Stomach (tissue), 9 donors: ENCODE data around the gene CFAP221. TPM values are rescaled to one million over a fixed set of nuclear protein-coding genes. Genes with fewer than 3 reads are reported as not detected.

ENCODE experiments used
- DNase-seq, 2 donors: peaks; one replicate each; pipeline versions ENCODE4 v3.0.0 to v3.0.0-alpha.2; 2013 to 2019
- H3K27ac ChIP-seq, 5 donors: fragments of 200-600 bp in 4 of 5; sonication (generic) in 4 of 5; one replicate each; pipeline ENCODE4 v1.5.1; 2013 to 2019; ENCODE audit warnings: mild to moderate bottlenecking in 1 of 5, moderate library complexity in 1 of 5
- H3K27me3 ChIP-seq, 3 donors: fragments of 200-600 bp; sonication (generic); one replicate each; pipeline ENCODE4 v1.5.1; 2017 to 2019; ENCODE audit warnings: mixed run types in 1 of 3
- H3K36me3 ChIP-seq, 4 donors: fragments of 200-600 bp; sonication (generic); 1 replicate in 3 of 4; 2 replicates in 1 of 4; pipeline ENCODE4 v1.5.1; 2016 to 2019
- H3K4me1 ChIP-seq, 4 donors: fragments of 200-600 bp; sonication (generic); one replicate each; pipeline ENCODE4 v1.5.1; 2016 to 2019
- H3K4me3 ChIP-seq, 4 donors: fragments of 200-600 bp; sonication (generic) in 3 of 4; one replicate each; pipeline ENCODE4 v1.5.1; 2016 to 2019; ENCODE audit warnings: mild to moderate bottlenecking in 1 of 4
- H3K9me3 ChIP-seq, 4 donors: fragments of 200-600 bp; sonication (generic); one replicate each; pipeline ENCODE4 v1.5.1; 2016 to 2019
- EP300 ChIP-seq: sonication (generic); formaldehyde crosslinking; IDR thresholded peaks from one replicate; pipeline ENCODE4 v1.6.1; 2017; ENCODE audit warnings: antibody characterized with exemption
- POLR2A ChIP-seq, 4 donors: fragments of 450-650 bp; IDR thresholded peaks; one replicate each; pipeline ENCODE4 v1.6.1; 2016; ENCODE audit warnings: antibody characterized with exemption in 4 of 4, control low read depth in 2 of 4, mild to moderate bottlenecking in 1 of 4, moderate library complexity in 1 of 4
- POLR2AphosphoS5 ChIP-seq, 3 donors: sonication (generic); formaldehyde crosslinking; IDR thresholded peaks; one replicate each; pipeline ENCODE4 v1.6.1; 2016; ENCODE audit warnings: antibody characterized with exemption in 3 of 3
- WGBS, 5 donors: extraction: QIAGEN DNeasy Blood & Tissue Kit in 3 of 5; methylation state at CpG; one replicate each; pipeline versions ENCODE4 v1.1.5 to v1.1.7; 2013 to 2018; 5-methylcytosine and 5-hydroxymethylcytosine counted together
- intact Hi-C: fragments of 100-400 bp; cut with DNase I; formaldehyde crosslinking; loops from one replicate; pipeline ENCODE4 v1.15.1; 2023; ENCODE audit warnings: low total_unique reads
- polyA plus RNA-seq, 3 donors: library from polyadenylated mRNA; stranded (reverse); fragments of 200-250 nt; gene quantifications; one replicate each; pipeline ENCODE4 v1.2.3, GENCODE V29; 2013
- total RNA-seq, 5 donors: library from RNA; depleted of rRNA; stranded (reverse); fragments of >200 nt; gene quantifications; one replicate each; pipeline versions ENCODE4 v1.1.0 to v1.2.3, GENCODE V29; 2014 to 2016
- TF ChIP-seq, protein P1 (sequence below), 7 experiments: fragments of 450-650 bp in 4 of 7; fragments of 200-600 bp in 3 of 7; sonication (generic) in 3 of 7; IDR thresholded peaks; one replicate each; pipeline ENCODE4 v1.5.1; 2016 to 2019; ENCODE audit warnings: antibody characterized with exemption in 7 of 7, control low read depth in 2 of 7, mild to moderate bottlenecking in 1 of 7
- donor health status: healthy with polysubstance abuse.
- donor health status: Bipolar disorder and iron deficiency.
- donor health status: healthy.

CFAP221 gene
- total and polyA plus RNA-seq, 8 donors: 0.31 to 15.1 (median 1.1) TPM; not detected in 2

DNA sequence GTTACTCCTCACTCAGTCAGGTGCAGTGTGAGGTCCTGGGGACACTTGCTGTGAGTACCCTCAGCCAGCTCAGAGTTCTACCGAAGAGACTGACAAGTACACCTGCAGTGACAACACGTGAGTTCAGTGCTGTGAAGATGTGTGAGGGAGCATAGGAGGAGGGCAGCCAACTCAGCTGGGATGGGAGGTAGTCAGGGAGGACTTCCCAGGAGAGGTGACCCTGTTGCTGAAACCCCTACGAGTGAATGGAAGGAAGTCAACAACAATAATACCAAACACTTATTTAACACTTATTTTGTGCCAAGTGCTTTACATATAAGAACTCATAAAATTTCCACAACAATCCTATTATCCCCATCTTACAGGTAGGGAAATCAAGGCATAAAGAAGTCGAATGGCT is 145.0 kb downstream of the CFAP221 start:
- H3K36me3 ChIP-seq: peaks cover 0 to 43% (median 40%) of the 10 kb centered on the region in 4 donors
- intact Hi-C loops: no loop called here
- H3K9me3 ChIP-seq: no peaks in the 10 kb centered on the region
- DNase-seq: peak in 1 of 2 donors; percentile 4
- TF ChIP-seq, protein P1, sequence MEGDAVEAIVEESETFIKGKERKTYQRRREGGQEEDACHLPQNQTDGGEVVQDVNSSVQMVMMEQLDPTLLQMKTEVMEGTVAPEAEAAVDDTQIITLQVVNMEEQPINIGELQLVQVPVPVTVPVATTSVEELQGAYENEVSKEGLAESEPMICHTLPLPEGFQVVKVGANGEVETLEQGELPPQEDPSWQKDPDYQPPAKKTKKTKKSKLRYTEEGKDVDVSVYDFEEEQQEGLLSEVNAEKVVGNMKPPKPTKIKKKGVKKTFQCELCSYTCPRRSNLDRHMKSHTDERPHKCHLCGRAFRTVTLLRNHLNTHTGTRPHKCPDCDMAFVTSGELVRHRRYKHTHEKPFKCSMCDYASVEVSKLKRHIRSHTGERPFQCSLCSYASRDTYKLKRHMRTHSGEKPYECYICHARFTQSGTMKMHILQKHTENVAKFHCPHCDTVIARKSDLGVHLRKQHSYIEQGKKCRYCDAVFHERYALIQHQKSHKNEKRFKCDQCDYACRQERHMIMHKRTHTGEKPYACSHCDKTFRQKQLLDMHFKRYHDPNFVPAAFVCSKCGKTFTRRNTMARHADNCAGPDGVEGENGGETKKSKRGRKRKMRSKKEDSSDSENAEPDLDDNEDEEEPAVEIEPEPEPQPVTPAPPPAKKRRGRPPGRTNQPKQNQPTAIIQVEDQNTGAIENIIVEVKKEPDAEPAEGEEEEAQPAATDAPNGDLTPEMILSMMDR (IDR thresholded peaks at IDR 0.05): no peak
- TF ChIP-seq POLR2A (IDR thresholded peaks at IDR 0.05): no peak
- TF ChIP-seq POLR2AphosphoS5 (IDR thresholded peaks at IDR 0.05): no peak
- no peak for TF ChIP-seq EP300
- no peaks in the 10 kb centered on the region for H3K27me3 ChIP-seq
- H3K27ac ChIP-seq: no peak overlapping the region
- H3K4me1 ChIP-seq: peaks cover under 1 to 7% (median under 1%) of the 10 kb centered on the region in 4 donors
- no peak overlapping the region for H3K4me3 ChIP-seq
- 74 to 92% (median 88%) methylated on average over 4 of the region's 4 CpGs for WGBS, 5 donors

- H3K27me3 ChIP-seq: no peaks in the 10 kb centered on the region
- H3K4me1 ChIP-seq: peaks cover 12 to 16% (median 13%) of the 10 kb centered on the region in 4 donors
- H3K27ac ChIP-seq: no peak overlapping the region
- no peak overlapping the region for H3K4me3 ChIP-seq
- H3K36me3 ChIP-seq: peaks cover 0 to 40% (median 36%) of the 10 kb centered on the region in 4 donors
- no peak for TF ChIP-seq EP300
- TF ChIP-seq POLR2AphosphoS5 (IDR thresholded peaks at IDR 0.05): no peak
- TF ChIP-seq POLR2A (IDR thresholded peaks at IDR 0.05): no peak
- TF ChIP-seq, protein P1 (IDR thresholded peaks at IDR 0.05): no peak
- no peak for DNase-seq
- intact Hi-C loops: no loop called here
- no peaks in the 10 kb centered on the region for H3K9me3 ChIP-seq
- 66 to 78% (median 76%) methylated on average over 7 of the region's 7 CpGs for WGBS, 5 donors
Measured at GRCh38 chr2:119691189-119691588, 146.9 kb downstream of the CFAP221 start.

DNA sequence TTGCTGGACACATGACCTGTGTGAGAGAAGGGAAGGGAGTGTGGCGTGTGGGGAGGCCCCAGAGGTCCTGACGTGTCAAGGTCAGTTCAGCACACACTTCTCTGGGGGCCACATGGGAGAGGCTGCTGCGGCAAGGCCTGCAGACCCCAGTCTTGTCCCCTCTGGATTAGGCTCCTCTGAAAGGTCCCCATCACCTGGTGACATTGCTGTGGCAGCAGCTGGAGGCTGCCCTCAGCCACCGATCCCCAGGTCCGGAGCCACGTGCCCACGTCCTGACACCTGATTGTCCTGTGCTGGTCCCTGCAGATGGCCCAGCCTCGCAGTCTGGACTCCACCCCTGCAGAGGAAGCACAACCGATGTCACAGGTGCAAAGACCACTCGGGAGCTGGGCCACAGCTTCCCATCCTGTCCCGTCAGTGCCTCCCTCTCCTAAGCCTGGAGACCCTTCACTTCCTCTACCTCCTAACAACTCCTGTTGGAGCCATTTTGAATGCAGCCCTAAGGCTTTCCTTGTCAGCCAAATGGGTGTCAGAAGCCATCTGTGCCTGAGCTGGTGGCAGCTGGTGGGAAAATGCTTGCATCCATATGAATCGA is 147.5 kb downstream of the CFAP221 start:
- WGBS, 5 donors: 84 to 90% (median 86%) methylated on average over 11 to 12 of the region's 12 CpGs
- Histone ChIP-seq H3K36me3 (peaks cover 0 to 34% (median 31%) of the 10 kb centered on the region in 4 donors), H3K27me3 (no peaks in the 10 kb centered on the region), H3K27ac (no peak overlapping the region), H3K4me3 (no peak overlapping the region), H3K4me1 (peaks cover 12 to 16% (median 13%) of the 10 kb centered on the region in 4 donors), H3K9me3 (no peaks in the 10 kb centered on the region)
- TF ChIP-seq, protein P1 (IDR thresholded peaks at IDR 0.05): no peak
- TF ChIP-seq POLR2A (IDR thresholded peaks at IDR 0.05): no peak
- DNase-seq: no peak
- intact Hi-C loops: no loop called here

- intact Hi-C loops: no loop called here
Measured at GRCh38 chr2:119692310-119692709, 148.1 kb downstream of the CFAP221 start.

More at GRCh38 chr2:119692310-119692709, 148.1 kb downstream of the CFAP221 start:
- no peaks in the 10 kb centered on the region for H3K9me3 ChIP-seq
- H3K36me3 ChIP-seq: peaks cover 0 to 29% (median 25%) of the 10 kb centered on the region in 4 donors
- H3K27ac ChIP-seq: no peak overlapping the region
- 91 to 96% (median 94%) methylated on average over 7 of the region's 7 CpGs for WGBS, 5 donors
- H3K4me1 ChIP-seq: peaks cover 12 to 16% (median 13%) of the 10 kb centered on the region in 4 donors
- no peak for TF ChIP-seq EP300
- TF ChIP-seq, protein P1 (IDR thresholded peaks at IDR 0.05): no peak
- no peak for TF ChIP-seq POLR2AphosphoS5 (IDR thresholded peaks at IDR 0.05)
- TF ChIP-seq POLR2A (IDR thresholded peaks at IDR 0.05): no peak
- no peak overlapping the region for H3K4me3 ChIP-seq
- no peak for DNase-seq
- no peaks in the 10 kb centered on the region for H3K27me3 ChIP-seq
